IPS-20b (cell line): ENCODE data around the gene PNLIP.

ENCODE experiments used
- H3K27ac ChIP-seq: one replicate; pipeline ENCODE4 v1.5.1; 2013; ENCODE audit warnings: low read length
- H3K27me3 ChIP-seq: 2 replicates; pipeline ENCODE4 v1.6.1; 2013; ENCODE audit warnings: mild to moderate bottlenecking, low read length, inconsistent platforms; ENCODE audit not compliant: insufficient read depth
- H3K36me3 ChIP-seq: 2 replicates; pipeline ENCODE4 v1.6.1; 2013; ENCODE audit warnings: low read depth, mild to moderate bottlenecking, inconsistent platforms, low read length, moderate library complexity; ENCODE audit not compliant: insufficient read depth
- H3K4me1 ChIP-seq: 2 replicates; pipeline ENCODE4 v1.6.1; 2013; ENCODE audit warnings: mild to moderate bottlenecking, control low read depth, inconsistent platforms, low read length, moderate library complexity; ENCODE audit not compliant: insufficient read depth
- H3K4me3 ChIP-seq: 2 replicates; pipeline ENCODE4 v1.5.1; 2013; ENCODE audit warnings: mild to moderate bottlenecking, low read length, inconsistent platforms
- H3K9ac ChIP-seq: 2 replicates; pipeline ENCODE4 v1.6.1; 2013; ENCODE audit warnings: low read depth, mild to moderate bottlenecking, inconsistent platforms, low read length, moderate library complexity
- H3K9me3 ChIP-seq: 2 replicates; pipeline ENCODE4 v1.6.1; 2013; ENCODE audit warnings: mild to moderate bottlenecking, low read depth, low read length, inconsistent platforms; ENCODE audit not compliant: insufficient read depth

The PNLIP gene

GRCh38 chr10:116606061-116606483 is 60.3 kb downstream of the PNLIP start:
- Histone ChIP-seq H3K36me3 (no peaks in the 10 kb centered on the region), H3K27me3 (peaks cover 18% of the 10 kb centered on the region), H3K9ac (no peak overlapping the region), H3K9me3 (no peaks in the 10 kb centered on the region), H3K4me3 (no peak overlapping the region), H3K4me1 (no peaks in the 10 kb centered on the region), H3K27ac (no peak overlapping the region)

GRCh38 chr10:116607336-116607735 is 61.6 kb downstream of the PNLIP start:
- Histone ChIP-seq H3K27me3 (peaks cover 18% of the 10 kb centered on the region), H3K36me3 (no peaks in the 10 kb centered on the region), H3K4me3 (no peak overlapping the region), H3K27ac (no peak overlapping the region), H3K4me1 (no peaks in the 10 kb centered on the region), H3K9ac (no peak overlapping the region), H3K9me3 (no peaks in the 10 kb centered on the region)

DNA sequence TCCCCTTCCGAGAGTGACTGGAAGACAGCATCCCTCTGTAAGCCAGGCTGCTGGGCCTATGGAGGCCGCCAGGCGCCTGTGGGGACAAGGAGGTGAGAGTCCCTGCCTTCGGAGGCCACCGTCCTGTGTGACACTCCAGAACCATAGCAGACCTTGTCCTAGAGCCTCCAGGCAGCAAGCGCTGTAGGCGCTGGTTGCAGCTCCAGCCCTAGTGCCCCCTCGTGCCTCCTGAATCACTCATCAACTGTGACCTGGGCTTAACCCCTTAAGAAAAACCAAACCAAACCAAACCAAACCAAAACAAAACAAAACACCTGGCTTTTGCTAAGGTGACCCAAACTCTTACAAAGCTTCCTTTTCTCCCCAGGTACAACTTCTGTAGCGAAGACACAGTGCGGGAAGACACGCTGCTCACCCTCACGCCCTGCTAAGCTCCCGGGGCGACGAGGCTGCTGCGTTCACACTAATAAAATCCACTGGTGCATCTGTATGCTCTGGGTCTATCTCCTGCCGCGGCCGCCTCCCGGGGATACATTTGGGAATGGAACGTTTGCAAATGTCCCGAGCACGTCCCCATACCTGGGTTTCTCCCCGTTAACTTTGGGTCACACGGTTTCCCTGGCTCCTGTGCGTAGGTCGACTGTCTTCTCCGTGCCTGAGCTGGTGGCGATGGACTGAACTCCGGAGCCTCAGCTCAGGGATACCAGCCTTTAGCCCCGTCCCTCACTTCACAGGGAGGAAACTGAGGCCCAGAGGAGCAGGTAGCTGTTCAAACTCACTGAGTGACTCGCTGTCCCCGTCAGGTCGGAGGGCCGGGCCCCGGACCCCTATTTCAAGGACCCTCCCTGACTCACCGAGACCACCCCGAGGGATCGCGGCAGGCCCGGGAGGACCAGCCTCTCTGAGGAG is 63.2 kb downstream of the PNLIP start:
- peak overlapping the region; percentile 88 for H3K4me3 ChIP-seq

DNA sequence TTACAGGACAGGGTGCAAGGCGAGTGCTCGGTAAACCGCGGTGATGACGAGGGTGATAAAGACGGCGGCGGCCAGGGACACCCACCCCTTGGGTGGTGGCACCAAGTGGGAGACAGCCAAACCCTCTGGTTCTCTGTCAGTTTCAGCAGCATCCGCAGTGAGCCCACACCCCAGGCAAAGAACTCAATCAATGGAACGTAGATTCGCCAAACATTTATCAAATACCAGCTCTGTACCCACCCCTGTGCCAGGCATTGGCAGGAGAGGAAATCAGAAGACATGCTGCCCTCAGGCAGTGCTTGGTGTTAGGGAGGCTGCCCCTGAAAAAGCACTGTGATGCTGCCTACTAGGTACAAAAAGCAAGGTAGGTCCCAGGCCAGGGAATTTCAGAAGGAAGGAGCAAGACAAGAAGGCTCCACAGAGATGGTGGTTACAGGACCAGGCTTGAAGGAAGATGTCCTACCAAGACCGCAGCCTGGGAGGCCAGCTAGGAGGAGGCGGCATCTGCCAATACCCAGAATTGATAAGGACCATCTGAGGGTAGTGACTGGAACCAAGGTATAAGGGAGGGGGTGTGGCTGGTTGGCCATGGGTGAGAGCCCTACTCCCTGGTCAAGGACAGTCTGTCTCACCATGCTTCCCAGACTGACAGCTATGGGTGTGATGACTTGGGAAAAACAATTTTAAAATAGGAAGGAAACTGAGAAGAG is 64.9 kb downstream of the PNLIP start:
- no peak overlapping the region for H3K27ac ChIP-seq
- H3K36me3 ChIP-seq, result no peaks in the 10 kb centered on the region
- H3K4me3 ChIP-seq, result no peak overlapping the region
- peaks cover 18% of the 10 kb centered on the region for H3K27me3 ChIP-seq
- H3K4me1 ChIP-seq, result no peaks in the 10 kb centered on the region
- H3K9me3 ChIP-seq, result no peaks in the 10 kb centered on the region
- no peak overlapping the region for H3K9ac ChIP-seq

More for the DNA sequence above, 63.2 kb downstream of the PNLIP start:
- Histone ChIP-seq H3K36me3 (no peaks in the 10 kb centered on the region), H3K9ac (peak overlapping the region; percentile 78), H3K27ac (no peak overlapping the region), H3K27me3 (peaks cover 18% of the 10 kb centered on the region), H3K4me1 (no peaks in the 10 kb centered on the region), H3K9me3 (no peaks in the 10 kb centered on the region)

DNA sequence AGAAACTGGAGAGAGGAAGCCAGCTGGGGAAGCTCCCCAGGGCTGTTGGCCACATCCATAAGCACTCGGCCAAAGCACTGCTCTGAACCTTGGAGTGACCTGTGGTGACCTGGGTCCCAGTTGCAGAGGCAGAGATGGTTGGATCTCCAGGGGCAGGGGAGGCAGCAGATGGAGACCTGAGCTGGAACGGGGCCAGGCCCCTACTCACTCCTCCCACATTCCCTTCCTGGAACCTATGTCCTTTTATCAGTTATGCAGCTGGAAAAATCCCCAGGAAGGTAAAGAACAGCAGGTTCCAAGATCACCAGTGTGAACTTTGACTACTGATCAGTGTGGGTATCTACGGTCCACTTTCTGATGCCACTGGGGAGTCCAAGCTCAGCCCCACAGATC is 65.4 kb downstream of the PNLIP start:
- no peak overlapping the region for H3K4me3 ChIP-seq
- peaks cover 18% of the 10 kb centered on the region for H3K27me3 ChIP-seq
- no peak overlapping the region for H3K27ac ChIP-seq
- H3K9ac ChIP-seq, result no peak overlapping the region
- no peaks in the 10 kb centered on the region for H3K9me3 ChIP-seq
- H3K4me1 ChIP-seq, result no peaks in the 10 kb centered on the region
- no peaks in the 10 kb centered on the region for H3K36me3 ChIP-seq

DNA sequence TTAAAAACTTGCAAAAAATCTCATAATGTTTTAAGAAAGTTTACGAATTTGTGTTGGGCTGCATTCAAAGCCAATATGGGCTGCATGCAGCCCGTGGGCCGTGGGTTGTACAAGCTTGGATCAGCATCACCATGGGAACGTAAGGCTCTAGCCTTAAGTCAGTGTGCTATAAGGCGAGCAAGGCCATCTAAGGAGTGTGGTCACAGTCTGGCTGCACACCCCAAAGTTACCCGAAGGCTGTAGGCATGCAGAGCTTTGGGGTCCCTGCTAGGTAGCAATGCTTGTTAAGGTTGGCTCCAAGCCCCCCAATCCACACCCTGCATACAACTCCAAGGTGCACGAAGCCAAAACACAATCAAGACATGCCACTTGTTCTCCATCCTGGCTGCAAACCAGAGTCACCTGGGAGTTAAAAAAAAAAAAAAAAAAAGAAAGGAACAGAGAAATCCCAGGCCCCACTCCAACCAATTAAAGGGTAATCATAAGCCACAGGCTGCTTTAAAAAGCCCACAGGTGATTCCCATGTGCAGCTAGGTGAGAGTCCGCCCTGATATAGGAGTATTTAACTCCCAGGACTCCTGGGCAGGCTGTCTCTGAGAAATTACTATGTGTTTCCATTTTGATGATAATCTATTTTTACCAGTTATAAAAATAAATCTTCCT is 66.5 kb downstream of the PNLIP start:
- Histone ChIP-seq H3K4me1 (no peaks in the 10 kb centered on the region), H3K27me3 (peaks cover 18% of the 10 kb centered on the region), H3K9me3 (no peaks in the 10 kb centered on the region), H3K36me3 (no peaks in the 10 kb centered on the region), H3K9ac (no peak overlapping the region), H3K4me3 (no peak overlapping the region), H3K27ac (no peak overlapping the region)

DNA sequence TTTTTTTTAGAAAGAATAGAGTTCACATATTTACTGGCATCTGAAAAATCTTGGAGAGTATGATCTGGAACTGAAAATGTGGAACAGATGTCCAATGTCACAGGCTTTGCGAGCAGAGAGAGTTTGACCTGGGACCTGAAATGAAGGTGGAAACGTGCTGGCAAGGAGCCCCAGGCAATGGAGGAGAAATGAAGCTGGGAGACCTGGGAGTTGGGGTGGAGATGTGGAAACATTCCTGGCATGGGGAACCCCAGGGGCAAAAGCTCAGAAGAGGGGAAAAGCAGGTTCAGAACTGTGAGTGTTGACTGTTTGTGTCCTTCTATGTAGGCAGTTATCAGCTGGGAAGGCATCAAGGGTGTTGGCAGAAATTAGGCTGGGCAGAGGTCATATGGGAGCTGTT is 67.7 kb downstream of the PNLIP start:
- H3K4me3 ChIP-seq, result no peak overlapping the region
- H3K9me3 ChIP-seq, result no peaks in the 10 kb centered on the region
- H3K27me3 ChIP-seq, result peaks cover 14% of the 10 kb centered on the region
- no peaks in the 10 kb centered on the region for H3K36me3 ChIP-seq
- H3K27ac ChIP-seq, result no peak overlapping the region
- no peak overlapping the region for H3K9ac ChIP-seq
- no peaks in the 10 kb centered on the region for H3K4me1 ChIP-seq

GRCh38 chr10:116614796-116615195 is 69.1 kb downstream of the PNLIP start:
- Histone ChIP-seq H3K9ac (no peak overlapping the region), H3K36me3 (no peaks in the 10 kb centered on the region), H3K4me1 (no peaks in the 10 kb centered on the region), H3K27me3 (peaks cover 3% of the 10 kb centered on the region; the same call in 1 of the 2 replicates), H3K27ac (no peak overlapping the region), H3K4me3 (no peak overlapping the region), H3K9me3 (no peaks in the 10 kb centered on the region)

DNA sequence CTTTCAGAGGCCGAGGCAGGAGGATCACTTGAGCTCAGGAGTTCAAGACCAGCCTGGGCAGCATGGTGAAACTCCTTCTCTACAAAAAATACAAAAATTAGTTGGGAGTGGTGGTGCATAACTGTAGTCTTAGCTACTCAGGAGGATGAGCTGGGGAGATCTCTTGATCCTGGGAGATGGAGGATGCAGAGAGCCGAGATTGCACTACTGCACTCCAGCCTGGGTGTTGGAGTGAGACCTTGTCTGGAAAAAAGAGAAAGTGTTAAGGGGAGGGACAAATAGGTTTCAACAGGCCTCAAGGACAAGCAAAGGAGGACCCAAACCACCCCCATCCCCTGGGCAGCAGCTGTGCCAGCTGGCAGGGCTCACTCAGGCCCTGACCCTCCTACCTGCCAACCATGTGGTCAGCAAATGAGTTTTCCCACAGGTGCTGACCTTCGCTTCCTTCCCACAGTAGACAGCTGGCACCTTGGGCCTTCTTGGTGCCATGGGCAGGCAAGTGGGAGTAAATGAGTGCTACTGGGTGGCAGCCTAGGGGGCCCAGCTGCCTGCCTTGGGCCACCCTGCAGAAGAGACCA is 69.6 kb downstream of the PNLIP start:
- Histone ChIP-seq H3K4me3 (no peak overlapping the region), H3K9ac (no peak overlapping the region), H3K27me3 (peaks cover 3% of the 10 kb centered on the region; the same call in 1 of the 2 replicates), H3K4me1 (no peaks in the 10 kb centered on the region), H3K27ac (no peak overlapping the region), H3K36me3 (no peaks in the 10 kb centered on the region), H3K9me3 (no peaks in the 10 kb centered on the region)
